Astrocyte (in vitro differentiated cells and primary cell): ENCODE measurements around the gene HIVEP2. TPM values are rescaled to one million over a fixed set of nuclear protein-coding genes. Genes with fewer than 3 reads are reported as not detected.
A peak's percentile ranks its signal among the peaks of the same experiment; 100 is the strongest.

ENCODE experiments used
- DNase-seq: peaks from one replicate; pipeline ENCODE4 v3.0.0-alpha.2; 2010; ENCODE audit warnings: low read depth
- FAIRE-seq: peaks from 2 replicates; lab custom pipeline; 2011; peaks lifted over from hg19 to GRCh38; lab: Jason Lieb, UNC
- H2AFZ ChIP-seq: 2 replicates; pipeline ENCODE4 v1.6.0; 2012; ENCODE audit warnings: low read depth, low read length, inconsistent platforms
- H3K27ac ChIP-seq: 2 replicates; pipeline ENCODE4 v1.5.1; 2011; ENCODE audit warnings: low read depth, low read length, inconsistent platforms
- H3K27me3 ChIP-seq: 2 replicates; pipeline ENCODE4 v1.6.0; 2011; ENCODE audit warnings: low read length, inconsistent platforms; ENCODE audit not compliant: insufficient read depth
- H3K36me3 ChIP-seq: 2 replicates; pipeline ENCODE4 v1.5.1; 2011; ENCODE audit warnings: low read length, inconsistent platforms; ENCODE audit not compliant: insufficient read depth
- H3K4me1 ChIP-seq: 2 replicates; pipeline ENCODE4 v1.5.1; 2011; ENCODE audit warnings: low read length, inconsistent platforms; ENCODE audit not compliant: insufficient read depth
- H3K4me2 ChIP-seq: 2 replicates; pipeline ENCODE4 v1.6.0; 2012; ENCODE audit warnings: low read length, inconsistent platforms
- H3K4me3 ChIP-seq: 2 replicates; pipeline ENCODE4 v1.5.1; 2011; ENCODE audit warnings: low read depth, mild to moderate bottlenecking, low read length, inconsistent platforms; ENCODE audit not compliant: insufficient read depth
- H3K79me2 ChIP-seq: 2 replicates; pipeline ENCODE4 v1.6.0; 2012; ENCODE audit warnings: mild to moderate bottlenecking, low read length, inconsistent platforms; ENCODE audit not compliant: insufficient read depth
- H3K9ac ChIP-seq: 2 replicates; pipeline ENCODE4 v1.6.0; 2012; ENCODE audit warnings: mild to moderate bottlenecking, low read length, inconsistent platforms
- H3K9me3 ChIP-seq: 2 replicates; pipeline ENCODE4 v1.5.1; 2012; ENCODE audit warnings: low read depth, mild to moderate bottlenecking, low read length, inconsistent platforms; ENCODE audit not compliant: insufficient read depth
- H4K20me1 ChIP-seq: 2 replicates; pipeline ENCODE4 v1.6.0; 2012; ENCODE audit warnings: low read length, inconsistent platforms; ENCODE audit not compliant: insufficient read depth
- H3K27ac Mint-ChIP-seq: one replicate; pipeline ENCODE4 v1.8.0; 2021; ENCODE audit warnings: mild to moderate bottlenecking, mixed read lengths; ENCODE audit not compliant: unreplicated experiment
- H3K27me3 Mint-ChIP-seq: one replicate; pipeline ENCODE4 v1.8.0; 2021; ENCODE audit warnings: low read depth, mixed read lengths; ENCODE audit not compliant: unreplicated experiment
- H3K36me3 Mint-ChIP-seq: one replicate; pipeline ENCODE4 v1.8.0; 2021; ENCODE audit warnings: low read depth, mixed read lengths; ENCODE audit not compliant: unreplicated experiment
- H3K4me1 Mint-ChIP-seq: one replicate; pipeline ENCODE4 v1.8.0; 2021; ENCODE audit warnings: low read depth, mixed read lengths; ENCODE audit not compliant: unreplicated experiment
- H3K4me3 Mint-ChIP-seq: one replicate; pipeline ENCODE4 v1.8.0; 2021; ENCODE audit warnings: mild to moderate bottlenecking, moderate library complexity, mixed read lengths; ENCODE audit not compliant: unreplicated experiment
- H3K9me3 Mint-ChIP-seq: one replicate; pipeline ENCODE4 v1.8.0; 2021; ENCODE audit warnings: mild to moderate bottlenecking, mixed read lengths; ENCODE audit not compliant: unreplicated experiment
- CTCF ChIP-seq: IDR thresholded peaks from 2 replicates; pipeline ENCODE4 v1.5.1; 2011; ENCODE audit warnings: low read depth, mild to moderate bottlenecking, inconsistent platforms, low read length, moderate library complexity; ENCODE audit not compliant: insufficient read depth
- EZH2 ChIP-seq: IDR thresholded peaks from 2 replicates; pipeline ENCODE4 v1.6.1; 2012; ENCODE audit warnings: mild to moderate bottlenecking, low read length, inconsistent platforms; ENCODE audit not compliant: insufficient read depth
- total RNA-seq: library from RNA; stranded (reverse); gene quantifications from 2 replicates; pipeline ENCODE4 v1.2.1, GENCODE V29; 2021

HIVEP2 gene
- total RNA-seq, 1 donor from 2014 or later = 21.2 TPM

GRCh38 chr6:142845624-142846458, 99.1 kb downstream of the HIVEP2 start:
- Histone ChIP-seq H4K20me1 (no peaks in the 10 kb centered on the region), H3K9ac (peak overlapping the region; percentile 88), H3K79me2 (peaks cover 42% of the 10 kb centered on the region), H3K36me3 (no peaks in the 10 kb centered on the region), H3K27ac (peak overlapping the region; percentile 96), H3K4me3 (peak overlapping the region; percentile 48), H3K27me3 (no peaks in the 10 kb centered on the region), H2AFZ (peak overlapping the region; percentile 54), H3K4me2 (peak overlapping the region; percentile 85), H3K9me3 (no peaks in the 10 kb centered on the region), H3K4me1 (peaks cover 61% of the 10 kb centered on the region)
- peak overlapping the region; percentile 86 for H3K27ac Mint-ChIP-seq
- DNase-seq (peak; percentile 79), FAIRE-seq (peak; percentile 56)
- no peak for TF ChIP-seq EZH2
- no peaks in the 10 kb centered on the region for H3K9me3 Mint-ChIP-seq
- H3K27me3 Mint-ChIP-seq = no peaks in the 10 kb centered on the region
- H3K4me3 Mint-ChIP-seq = peak overlapping the region; percentile 36
- peaks cover 82% of the 10 kb centered on the region for H3K4me1 Mint-ChIP-seq
- H3K36me3 Mint-ChIP-seq = no peaks in the 10 kb centered on the region

- H3K4me3 ChIP-seq = peak overlapping the region; percentile 48
These were observed 99.8 kb downstream of the HIVEP2 start for GRCh38 chr6:142845143-142845571.

More at GRCh38 chr6:142845143-142845571, 99.8 kb downstream of the HIVEP2 start:
- Histone ChIP-seq H3K9me3 (no peaks in the 10 kb centered on the region), H4K20me1 (no peaks in the 10 kb centered on the region), H3K27ac (peak overlapping the region; percentile 96), H3K4me2 (peak overlapping the region; percentile 85), H3K79me2 (peaks cover 42% of the 10 kb centered on the region), H2AFZ (no peak overlapping the region), H3K4me1 (peaks cover 56% of the 10 kb centered on the region), H3K36me3 (no peaks in the 10 kb centered on the region), H3K27me3 (no peaks in the 10 kb centered on the region), H3K9ac (peak overlapping the region; percentile 88)
- H3K27ac Mint-ChIP-seq = peak overlapping the region; percentile 86
- DNase-seq (peak; percentile 40), FAIRE-seq (peak; percentile 60)
- H3K4me1 Mint-ChIP-seq = peaks cover 75% of the 10 kb centered on the region
- TF ChIP-seq CTCF (no peak), EZH2 (no peak)
- H3K36me3 Mint-ChIP-seq = no peaks in the 10 kb centered on the region
- no peaks in the 10 kb centered on the region for H3K9me3 Mint-ChIP-seq
- H3K27me3 Mint-ChIP-seq = no peaks in the 10 kb centered on the region
- H3K4me3 Mint-ChIP-seq = peak overlapping the region; percentile 1
